H1 (cell line): ENCODE results near the gene TNS1. TPM values are rescaled to one million over a fixed set of nuclear protein-coding genes. Genes with fewer than 3 reads are reported as not detected.

Source experiments
- CTCF ChIA-PET: fragments of 300-600 bp; sonication (Branson Sonifier 250); formaldehyde crosslinking; loops from one replicate; lab custom pipeline; 2021; ENCODE audit not compliant: partially characterized antibody; lab: Charles Lee
- POLR2A ChIA-PET: fragments of 300-600 bp; sonication (Branson Sonifier 250); formaldehyde crosslinking; loops from one replicate; lab custom pipeline; 2021; ENCODE audit warnings: inconsistent platforms; ENCODE audit not compliant: partially characterized antibody; lab: Charles Lee
- DNase-seq, 2 experiments: peaks; one replicate each; pipeline versions ENCODE4 v3.0.0 to v3.0.0-alpha.2; 2010 to 2022; ENCODE audit warnings: low spot score in 2 of 2, low read depth in 1 of 2, mixed read lengths in 1 of 2
- FAIRE-seq: peaks from 2 replicates; lab custom pipeline; 2011; peaks lifted over from hg19 to GRCh38; lab: Jason Lieb, UNC
- H2AFZ ChIP-seq: 2 replicates; pipeline ENCODE4 v1.8.1; 2012; ENCODE audit warnings: low read length, inconsistent platforms
- H2AK5ac ChIP-seq: 2 replicates; pipeline ENCODE4 v1.6.1; 2013; ENCODE audit warnings: low read depth, low read length
- H2BK120ac ChIP-seq: replicated peaks from 2 replicates; pipeline ENCODE3; 2013; ENCODE audit warnings: low read depth, low read length, inconsistent platforms
- H2BK12ac ChIP-seq: 2 replicates; pipeline ENCODE4 v1.6.1; 2013; ENCODE audit warnings: low read depth, low read length
- H2BK15ac ChIP-seq: 2 replicates; pipeline ENCODE4 v1.6.1; 2013; ENCODE audit warnings: low read length
- H2BK20ac ChIP-seq: 2 replicates; pipeline ENCODE4 v1.6.1; 2013; ENCODE audit warnings: low read length
- H2BK5ac ChIP-seq: 2 replicates; pipeline ENCODE4 v1.6.1; 2013; ENCODE audit warnings: low read depth, low read length
- H3K14ac ChIP-seq: 2 replicates; pipeline ENCODE4 v1.6.1; 2013; ENCODE audit warnings: inconsistent platforms; ENCODE audit not compliant: insufficient read length
- H3K18ac ChIP-seq: 2 replicates; pipeline ENCODE4 v1.6.1; 2013; ENCODE audit warnings: low read length; ENCODE audit errors: extremely low read depth
- H3K23ac ChIP-seq: 2 replicates; pipeline ENCODE4 v1.6.1; 2013; ENCODE audit warnings: inconsistent platforms; ENCODE audit not compliant: insufficient read length
- H3K23me2 ChIP-seq: 2 replicates; pipeline ENCODE4 v1.6.1; 2013; ENCODE audit warnings: low read depth, low read length
- H3K27ac ChIP-seq: 2 replicates; pipeline ENCODE4 v1.6.1; 2011; ENCODE audit warnings: low read depth, low read length, inconsistent platforms
- H3K27me3 ChIP-seq, 4 experiments: replicated peaks in 1 of 4; 1 replicate in 1 of 4; 2 replicates in 3 of 4; pipeline versions ENCODE4 v1.6.1 to v1.8.1; 2011 to 2013; ENCODE audit warnings: low read length in 3 of 4, mild to moderate bottlenecking in 3 of 4, inconsistent platforms in 2 of 4, mixed read lengths in 2 of 4, moderate library complexity in 1 of 4; ENCODE audit not compliant: control insufficient read depth in 3 of 4, insufficient read depth in 3 of 4; ENCODE audit errors: extremely low read depth in 1 of 4
- H3K36me3 ChIP-seq, 4 experiments: 2 replicates each; pipeline versions ENCODE4 v1.6.1 to v1.8.1; 2011 to 2013; ENCODE audit warnings: mild to moderate bottlenecking in 4 of 4, low read length in 3 of 4, moderate library complexity in 2 of 4, control low read depth in 1 of 4, inconsistent platforms in 1 of 4; ENCODE audit not compliant: insufficient read depth in 4 of 4, control insufficient read depth in 2 of 4
- H3K4ac ChIP-seq: replicated peaks from 2 replicates; pipeline ENCODE3; 2013; ENCODE audit warnings: low read length, low read depth, mixed read lengths, inconsistent platforms; ENCODE audit not compliant: insufficient read length
- H3K4me1 ChIP-seq, 4 experiments: replicated peaks in 1 of 4; 1 replicate in 1 of 4; 2 replicates in 3 of 4; pipeline versions ENCODE4 v1.6.1 to v1.8.1; 2011 to 2013; ENCODE audit warnings: low read length in 3 of 4, inconsistent platforms in 2 of 4, mixed read lengths in 1 of 4; ENCODE audit not compliant: insufficient read depth in 4 of 4, control insufficient read depth in 3 of 4
- H3K4me2 ChIP-seq, 2 experiments: 2 replicates each; pipeline versions ENCODE4 v1.6.1 to v1.8.1; 2011 to 2013; ENCODE audit warnings: low read depth in 2 of 2, low read length in 2 of 2, control low read depth in 1 of 2, inconsistent platforms in 1 of 2, mild to moderate bottlenecking in 1 of 2; ENCODE audit not compliant: insufficient read depth in 1 of 2
- H3K4me3 ChIP-seq, 4 experiments: fragments of 200-600, 300-600 bp in 1 of 4; sonication (generic), shearing (Covaris generic), sonication (Bioruptor Twin) in 1 of 4; 2 replicates each; pipeline versions ENCODE4 v1.5.1 to v1.8.1; 2011 to 2016; ENCODE audit warnings: low read length in 4 of 4, low read depth in 3 of 4, control low read depth in 2 of 4, inconsistent platforms in 2 of 4, mild to moderate bottlenecking in 2 of 4, mixed read lengths in 1 of 4, moderate library complexity in 1 of 4; ENCODE audit not compliant: insufficient read depth in 2 of 4; ENCODE audit errors: extremely low read depth in 1 of 4
- H3K56ac ChIP-seq: replicated peaks from 2 replicates; pipeline ENCODE3; 2013; ENCODE audit warnings: low read depth, mild to moderate bottlenecking, mixed read lengths, low read length, inconsistent platforms; ENCODE audit not compliant: insufficient read length
- H3K79me1 ChIP-seq: 2 replicates; pipeline ENCODE4 v1.6.1; 2013; ENCODE audit warnings: low read depth, low read length, control low read depth
- H3K79me2 ChIP-seq, 2 experiments: 2 replicates each; pipeline versions ENCODE4 v1.6.1 to v1.8.1; 2012 to 2013; ENCODE audit warnings: low read length in 2 of 2, mild to moderate bottlenecking in 2 of 2, inconsistent platforms in 1 of 2; ENCODE audit not compliant: insufficient read depth in 2 of 2, control insufficient read depth in 1 of 2
- H3K9ac ChIP-seq, 4 experiments: replicated peaks in 1 of 4; 1 replicate in 1 of 4; 2 replicates in 3 of 4; pipeline versions ENCODE4 v1.6.1 to v1.8.1; 2011 to 2013; ENCODE audit warnings: low read depth in 3 of 4, low read length in 3 of 4, control low read depth in 2 of 4, mild to moderate bottlenecking in 2 of 4, moderate library complexity in 2 of 4, inconsistent platforms in 1 of 4; ENCODE audit errors: extremely low read depth in 1 of 4
- H3K9me3 ChIP-seq, 2 experiments: 2 replicates each; pipeline versions ENCODE4 v1.6.1 to v1.8.1; 2012 to 2013; ENCODE audit warnings: mild to moderate bottlenecking in 2 of 2, moderate library complexity in 2 of 2, control low read depth in 1 of 2, inconsistent platforms in 1 of 2, low read depth in 1 of 2, low read length in 1 of 2, mixed read lengths in 1 of 2; ENCODE audit not compliant: insufficient read depth in 2 of 2
- H4K20me1 ChIP-seq, 2 experiments: replicated peaks in 1 of 2; 2 replicates each; pipeline versions ENCODE3 to v1.8.1; 2011 to 2013; ENCODE audit warnings: inconsistent platforms in 2 of 2, low read length in 2 of 2, mild to moderate bottlenecking in 1 of 2; ENCODE audit not compliant: insufficient read depth in 2 of 2, control insufficient read depth in 1 of 2
- H4K5ac ChIP-seq: 2 replicates; pipeline ENCODE4 v1.6.1; 2013; ENCODE audit warnings: low read length, low read depth, mixed read lengths, inconsistent platforms; ENCODE audit not compliant: insufficient read length
- H4K8ac ChIP-seq: 2 replicates; pipeline ENCODE4 v1.8.0; 2013; ENCODE audit warnings: mild to moderate bottlenecking, moderate library complexity, low read length, inconsistent platforms; ENCODE audit not compliant: insufficient read depth; ENCODE audit errors: extremely low read depth
- H4K91ac ChIP-seq: replicated peaks from 2 replicates; pipeline ENCODE3; 2013; ENCODE audit warnings: low read length, mixed read lengths, inconsistent platforms; ENCODE audit not compliant: insufficient read length
- EGR1 ChIP-seq: IDR thresholded peaks from 2 replicates; pipeline ENCODE4 v1.6.1; 2011; ENCODE audit warnings: low read depth, low read length, borderline replicate concordance
- RFX5 ChIP-seq: IDR thresholded peaks from 2 replicates; pipeline ENCODE4 v1.6.1; 2011; ENCODE audit warnings: low read depth, low read length, improper control_type of control experiment, borderline replicate concordance
- TAF1 ChIP-seq: IDR thresholded peaks from 2 replicates; pipeline ENCODE4 v1.6.1; 2011; ENCODE audit warnings: mild to moderate bottlenecking, low read depth, low read length
- WGBS, 2 experiments: shearing (Covaris generic) in 1 of 2; methylation state at CpG; one replicate each; pipeline versions ENCODE4 v1.1.6 to v1.1.7; 2013 to 2015; ENCODE audit warnings: low lambda C conversion rate in 2 of 2, mixed read lengths in 2 of 2, inconsistent platforms in 1 of 2, low coverage in 1 of 2, missing lambda C conversion rate in 1 of 2; ENCODE audit not compliant: insufficient replicate concordance in 2 of 2, insufficient coverage in 1 of 2, insufficient read length in 1 of 2; ENCODE audit errors: extremely low coverage in 1 of 2, missing lambda C conversion rate in 1 of 2; 5-methylcytosine and 5-hydroxymethylcytosine counted together
- polyA plus RNA-seq, 7 experiments: library from polyadenylated mRNA; depleted of rRNA in 3 of 7; stranded (reverse) in 5 of 7; unstranded in 2 of 7; fragments of >200 nt in 5 of 7; fragments of 200-250 nt in 2 of 7; gene quantifications; 1 replicate in 5 of 7; 2 replicates in 1 of 7; 4 replicates in 1 of 7; pipeline versions ENCODE4 v1.2.1 to v1.2.3, GENCODE V29; 2011 to 2013; ENCODE audit warnings: missing spikeins in 2 of 7, mixed read lengths in 2 of 7
- total RNA-seq: library from RNA; stranded (reverse); fragmentation: NEBNext Ultra II Directional; extraction: Animal tissue kit (Norgen Biotek cat#: 25700); gene quantifications from 2 replicates; pipeline ENCODE4 v1.2.1, GENCODE V29; 2021

TNS1 gene
- total and polyA plus RNA-seq, 2 of the 8 experiments (the other 6 are each of a cell fraction or from before 2014, with no cell fraction given): 1.5 to 5.1 TPM

DNA sequence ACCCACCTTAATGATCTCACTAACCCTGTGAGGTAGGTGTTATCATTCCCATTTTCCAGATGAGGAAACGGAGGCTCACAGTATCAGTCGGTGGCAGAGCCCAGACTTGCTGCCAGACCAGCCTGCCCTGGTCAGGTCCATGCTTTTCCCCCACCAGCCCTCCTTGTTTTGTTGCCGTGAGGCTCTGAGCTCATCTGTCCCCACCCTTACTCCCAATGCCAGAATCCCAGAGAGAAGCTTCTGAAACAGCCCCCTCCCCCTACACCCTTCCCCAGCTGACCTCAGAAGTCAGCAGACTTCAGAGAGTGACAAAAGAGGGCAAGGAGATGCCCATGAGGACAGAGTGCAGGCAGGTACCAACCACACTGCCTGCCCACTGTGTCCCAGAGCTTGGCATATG, 20.8 kb upstream of the TNS1 start:
- Histone ChIP-seq H4K5ac (no peak overlapping the region), H3K79me2 (no peaks in the 10 kb centered on the region), H3K23me2 (no peaks in the 10 kb centered on the region), H2BK5ac (no peak overlapping the region), H3K36me3 (no peaks in the 10 kb centered on the region), H3K14ac (no peak overlapping the region), H3K18ac (no peak overlapping the region), H3K27ac (no peak overlapping the region), H4K8ac (no peak overlapping the region), H2AFZ (no peak overlapping the region), H3K4ac (no peak overlapping the region), H3K23ac (no peak overlapping the region), H3K79me1 (no peaks in the 10 kb centered on the region; the same call in 1 of the 2 replicates), H3K4me1 (peaks cover 0 to 16% (median 5%) of the 10 kb centered on the region in 4 experiments; a peak in 6 of 7 replicates), H3K4me3 (no peak overlapping the region), H3K56ac (no peak overlapping the region), H4K20me1 (no peaks in the 10 kb centered on the region), H3K27me3 (no peaks in the 10 kb centered on the region), H3K4me2 (no peak overlapping the region), H3K9ac (no peak overlapping the region), H2AK5ac (peak overlapping the region; percentile 33; the same call in 1 of the 2 replicates), H4K91ac (no peak overlapping the region), H2BK12ac (no peak overlapping the region), H2BK120ac (no peak overlapping the region), H3K9me3 (no peaks in the 10 kb centered on the region), H2BK20ac (no peak overlapping the region), H2BK15ac (0 out of 2 replicates have a peak overlapping the region, but pooled peaks have one; percentile 25)
- 93% methylated on average over 3 of the region's 3 CpGs; no CpG with 5 or more reads in 1 of the 2 experiments for WGBS, 2 experiments
- DNase-seq (no peak), FAIRE-seq (no peak)
- TF ChIP-seq RFX5: no peak
- no peak for TF ChIP-seq TAF1
- no peak for TF ChIP-seq EGR1
- POLR2A ChIA-PET: no interaction called here
- CTCF ChIA-PET: interaction anchor here (0.7 to 5.5 kb wide), 8 partner anchors 10 to 238 kb away, joined by 3 to 22 read pairs (median 7); partner anchors contain the start of gene TNS1
